SK-N-SH (cell line): ENCODE results near the gene MYCT1. TPM values are rescaled to one million over a fixed set of nuclear protein-coding genes. Genes with fewer than 3 reads are reported as not detected.

ENCODE experiments used
- CTCF ChIA-PET: fragments of 300-600, 350-600 bp; formaldehyde crosslinking; extraction: SDS; loops from one replicate; lab custom pipeline; 2021; lab: Yijun Ruan, JAX
- POLR2A ChIA-PET: fragments of 350-600 bp; sonication (Branson Sonifier 250); formaldehyde crosslinking; extraction: SDS; loops from one replicate; lab custom pipeline; 2020; ENCODE audit warnings: antibody characterized with exemption, inconsistent platforms; lab: Yijun Ruan, JAX
- DNase-seq: peaks from one replicate; pipeline ENCODE4 v3.0.0; 2012
- H2AFZ ChIP-seq: fragments of 200-600 bp; sonication (generic); 2 replicates; pipeline ENCODE4 v1.8.1; 2016; ENCODE audit warnings: antibody characterized with exemption, mild to moderate bottlenecking, low read depth
- H3F3A ChIP-seq: fragments of 200-600 bp; sonication (generic); replicated peaks from 2 replicates; pipeline ENCODE3; 2016; ENCODE audit warnings: antibody characterized with exemption, mild to moderate bottlenecking; ENCODE audit not compliant: insufficient read depth
- H3K27ac ChIP-seq, 2 experiments: fragments of 200-500 bp in 1 of 2; fragments of 200-600 bp in 1 of 2; sonication (Bioruptor generic) in 1 of 2; sonication (generic), shearing (Covaris generic) in 1 of 2; 2 replicates each; pipeline versions ENCODE4 v1.5.1 to v1.6.1; 2014 to 2016; ENCODE audit warnings: low read depth in 2 of 2, inconsistent platforms in 1 of 2, low read length in 1 of 2, mild to moderate bottlenecking in 1 of 2, mixed read lengths in 1 of 2
- H3K27me3 ChIP-seq: fragments of 200-600 bp; sonication (generic), shearing (Covaris generic); 2 replicates; pipeline ENCODE4 v1.6.1; 2016; ENCODE audit warnings: mixed run types; ENCODE audit not compliant: insufficient read depth
- H3K36me3 ChIP-seq, 2 experiments: fragments of 200-500 bp in 1 of 2; fragments of 200-600 bp in 1 of 2; sonication (Bioruptor generic) in 1 of 2; sonication (generic) in 1 of 2; replicated peaks in 1 of 2; 2 replicates each; pipeline versions ENCODE3 to v1.5.1; 2014 to 2016; ENCODE audit warnings: low read length in 1 of 2, mild to moderate bottlenecking in 1 of 2; ENCODE audit not compliant: insufficient read depth in 2 of 2, control insufficient read depth in 1 of 2
- H3K4me1 ChIP-seq, 2 experiments: fragments of 200-500 bp in 1 of 2; fragments of 200-600 bp in 1 of 2; sonication (Bioruptor generic) in 1 of 2; sonication (generic), shearing (Covaris generic) in 1 of 2; 2 replicates each; pipeline versions ENCODE4 v1.5.1 to v1.6.1; 2014 to 2016; ENCODE audit warnings: low read depth in 1 of 2, low read length in 1 of 2, mixed run types in 1 of 2; ENCODE audit not compliant: insufficient read depth in 2 of 2, control insufficient read depth in 1 of 2
- H3K4me2 ChIP-seq: fragments of 200-600 bp; sonication (generic), shearing (Covaris generic); 2 replicates; pipeline ENCODE4 v1.6.1; 2017; ENCODE audit warnings: mixed run types
- H3K4me3 ChIP-seq, 2 experiments: fragments of 200-500 bp in 1 of 2; fragments of 200-600 bp in 1 of 2; sonication (Bioruptor generic) in 1 of 2; sonication (generic), shearing (Covaris generic) in 1 of 2; 2 replicates each; pipeline versions ENCODE4 v1.5.1 to v1.8.1; 2014 to 2016; ENCODE audit warnings: low read depth in 2 of 2, inconsistent platforms in 1 of 2, low read length in 1 of 2, mild to moderate bottlenecking in 1 of 2, mixed read lengths in 1 of 2, moderate library complexity in 1 of 2
- H3K79me2 ChIP-seq: fragments of 200-600 bp; sonication (generic); 2 replicates; pipeline ENCODE4 v1.8.1; 2017; ENCODE audit warnings: mild to moderate bottlenecking; ENCODE audit not compliant: insufficient read depth
- H3K9ac ChIP-seq: fragments of 200-600 bp; sonication (generic); 2 replicates; pipeline ENCODE4 v1.6.1; 2017; ENCODE audit warnings: mixed run types
- H3K9me2 ChIP-seq: fragments of 200-600 bp; sonication (generic); 2 replicates; pipeline ENCODE4 v1.6.1; 2017; ENCODE audit warnings: mixed run types
- H3K9me3 ChIP-seq: fragments of 200-600 bp; sonication (generic); 2 replicates; pipeline ENCODE4 v1.6.1; 2017; ENCODE audit warnings: mixed run types, mild to moderate bottlenecking, moderate library complexity
- H4K20me1 ChIP-seq: fragments of 200-600 bp; sonication (generic); 2 replicates; pipeline ENCODE4 v1.6.1; 2017; ENCODE audit warnings: mild to moderate bottlenecking, mixed run types; ENCODE audit not compliant: insufficient read depth
- CTCF ChIP-seq: fragments of 200-600 bp; sonication (generic); IDR thresholded peaks from 2 replicates; pipeline ENCODE4 v1.6.1; 2017; ENCODE audit warnings: antibody characterized with exemption, mild to moderate bottlenecking, moderate library complexity
- EP300 ChIP-seq, 2 experiments: IDR thresholded peaks; 2 replicates each; pipeline versions ENCODE4 v1.4.0 to v1.6.1; 2012; ENCODE audit warnings: borderline replicate concordance in 1 of 2, low read depth in 1 of 2, low read length in 1 of 2
- PBX3 ChIP-seq: IDR thresholded peaks from 2 replicates; pipeline ENCODE4; 2012
- RAD21 ChIP-seq: IDR thresholded peaks from 2 replicates; pipeline ENCODE4 v1.6.1; 2012; ENCODE audit warnings: mild to moderate bottlenecking, low read length
- RXRA ChIP-seq: IDR thresholded peaks from 2 replicates; pipeline ENCODE4 v1.4.0; 2012; ENCODE audit warnings: low read depth, mild to moderate bottlenecking, borderline replicate concordance
- SMC3 ChIP-seq: IDR thresholded peaks from 2 replicates; pipeline ENCODE4 v1.6.1; 2012; ENCODE audit warnings: low read depth, low read length, improper control_type of control experiment
- TCF12 ChIP-seq: IDR thresholded peaks from 2 replicates; pipeline ENCODE4 v1.4.0; 2012
- USF2 ChIP-seq: fragments of 150-350 bp; IDR thresholded peaks from 2 replicates; pipeline ENCODE4 v1.6.1; 2017; ENCODE audit warnings: antibody characterized with exemption, low read length, low read depth, borderline replicate concordance
- WGBS: methylation state at CpG from one replicate; pipeline ENCODE4 v1.1.6; 2017; ENCODE audit warnings: low lambda C conversion rate; 5-methylcytosine and 5-hydroxymethylcytosine counted together
- polyA plus RNA-seq, 3 experiments: library from polyadenylated mRNA; depleted of rRNA; stranded (reverse); fragments of >200 nt; gene quantifications; 2 replicates each; pipeline ENCODE4 v1.2.3, GENCODE V29; 2012

Gene MYCT1
- polyA plus RNA-seq, 1 of the 3 experiments (the other 2 are of a cell fraction), result 7.6 TPM

- TF ChIP-seq SMC3 (peak; percentile 21), RAD21 (peak; percentile 67), CTCF (peak; percentile 49), RXRA (no peak), EP300 (IDR thresholded peaks at IDR 0.05; ENCODE audit: borderline replicate concordance in 1 of 2, low read depth in 1 of 2, low read length in 1 of 2) (no peak)
- Histone ChIP-seq H3K36me3 (peaks cover 0 to 24% of the 10 kb centered on the region in 2 experiments), H3K4me3 (no peak overlapping the region), H3K9me2 (no peaks in the 10 kb centered on the region), H3K79me2 (peaks cover 47% of the 10 kb centered on the region), H3K4me2 (no peak overlapping the region), H3K9ac (no peak overlapping the region), H3K27me3 (no peaks in the 10 kb centered on the region), H4K20me1 (no peaks in the 10 kb centered on the region), H3K9me3 (peaks cover 6% of the 10 kb centered on the region; the same call in 1 of the 2 replicates), H2AFZ (no peak overlapping the region), H3F3A (peaks cover 25% of the 10 kb centered on the region), H3K4me1 (peaks cover 0 to 9% of the 10 kb centered on the region in 2 experiments; a peak in 3 of 4 replicates), H3K27ac (no peak overlapping the region)
- POLR2A ChIA-PET, result no interaction called here
- CTCF ChIA-PET, result interaction anchor here (1.0 to 2.7 kb wide), 5 partner anchors 11 to 238 kb away, joined by 3 to 15 read pairs (median 4); partner anchors contain the start of genes SYNE1 and VIP
- WGBS, result 33% methylated on average over 3 of the region's 3 CpGs
- no peak for DNase-seq
Measured at GRCh38 chr6:152716322-152716721, 18.6 kb downstream of the MYCT1 start.

- no peaks in the 10 kb centered on the region for H3K9me3 ChIP-seq
- H3K27ac ChIP-seq, result peak overlapping the region in 1 of 2 experiments; percentile 92; a peak in 3 of 4 replicates
- H3K4me1 ChIP-seq, result peaks cover 2 to 9% of the 10 kb centered on the region in 2 experiments; a peak in 3 of 4 replicates
- WGBS, result 28% methylated on average over 3 of the region's 3 CpGs
- CTCF ChIA-PET, result interaction anchor here (1.1 to 1.9 kb wide), 3 partner anchors 17 to 231 kb away, joined by 4 to 6 read pairs (median 5); no protein-coding TSS in a partner anchor
- H3K36me3 ChIP-seq, result peaks cover 0 to 10% of the 10 kb centered on the region in 2 experiments
- no peak overlapping the region for H3K4me3 ChIP-seq
- POLR2A ChIA-PET, result no interaction called here
- H3K79me2 ChIP-seq, result peaks cover 38% of the 10 kb centered on the region
- no peaks in the 10 kb centered on the region for H3K27me3 ChIP-seq
- H3K9ac ChIP-seq, result peak overlapping the region; percentile 28; the same call in 1 of the 2 replicates
- DNase-seq, result no peak
- H3F3A ChIP-seq, result peaks cover 42% of the 10 kb centered on the region
- H3K4me2 ChIP-seq, result no peak overlapping the region; the same call in 1 of the 2 replicates
- TF ChIP-seq USF2 (no peak), EP300 (IDR thresholded peaks at IDR 0.05; ENCODE audit: borderline replicate concordance in 1 of 2, low read depth in 1 of 2, low read length in 1 of 2) (peak; percentile 45 to 48; a peak in 2 of 4 replicates), PBX3 (peak; percentile 84), TCF12 (peak; percentile 66)
- H2AFZ ChIP-seq, result 0 out of 2 replicates have a peak overlapping the region, but pooled peaks have one; percentile 13
- no peaks in the 10 kb centered on the region for H3K9me2 ChIP-seq
- no peaks in the 10 kb centered on the region for H4K20me1 ChIP-seq
Measured at GRCh38 chr6:152720974-152721373, 23.3 kb downstream of the MYCT1 start.
